DMS 273 (cell line): Measurements from ENCODE around the gene ACE2.
A peak's percentile ranks its signal among the peaks of the same experiment; 100 is the strongest.

Experiments used
- DNase-seq: peaks from one replicate; lab custom pipeline; 2025; ENCODE audit not compliant: unreplicated experiment; lab: John Stamatoyannopoulos, UW

Gene ACE2

DNA sequence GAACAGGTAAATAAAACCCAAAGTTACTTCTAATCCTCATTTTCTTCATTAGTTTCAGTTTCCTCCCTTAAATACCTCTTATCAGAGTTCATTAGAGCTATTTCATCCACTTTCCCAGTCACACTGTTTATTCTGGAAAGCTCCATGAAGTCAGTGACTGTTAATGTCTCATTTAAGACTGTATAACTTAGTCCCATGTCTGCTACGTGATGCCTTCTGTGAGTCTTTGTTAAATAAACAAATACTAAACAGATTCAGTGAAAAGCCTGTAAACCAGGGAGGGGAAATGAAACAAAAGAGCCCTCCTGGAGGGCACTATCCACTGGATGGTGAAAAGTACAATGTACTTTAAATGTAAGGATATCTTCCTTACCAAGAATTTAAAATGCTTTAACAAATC is 24.7 kb downstream of the ACE2 start:
- DNase-seq = no peak

DNA sequence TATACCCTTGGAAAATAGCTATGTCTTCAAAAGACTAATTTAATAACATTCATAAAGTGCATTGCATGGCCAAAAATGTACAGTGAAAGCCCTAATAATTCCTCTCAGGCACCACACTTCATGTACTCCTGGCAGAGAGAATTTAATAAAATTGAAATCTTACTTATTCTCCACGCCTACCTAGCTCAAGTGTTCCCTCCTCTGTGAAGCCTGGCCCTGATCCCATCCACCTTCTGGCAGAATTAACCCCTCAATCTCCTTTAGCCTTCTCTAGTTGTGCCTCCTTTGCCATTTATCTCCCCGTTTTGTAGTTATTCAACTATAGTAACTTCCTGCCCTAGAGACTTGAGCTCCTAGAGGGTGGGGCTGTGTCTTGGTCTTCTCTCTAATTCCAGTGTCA is 26.7 kb downstream of the ACE2 start:
- DNase-seq = no peak

DNA sequence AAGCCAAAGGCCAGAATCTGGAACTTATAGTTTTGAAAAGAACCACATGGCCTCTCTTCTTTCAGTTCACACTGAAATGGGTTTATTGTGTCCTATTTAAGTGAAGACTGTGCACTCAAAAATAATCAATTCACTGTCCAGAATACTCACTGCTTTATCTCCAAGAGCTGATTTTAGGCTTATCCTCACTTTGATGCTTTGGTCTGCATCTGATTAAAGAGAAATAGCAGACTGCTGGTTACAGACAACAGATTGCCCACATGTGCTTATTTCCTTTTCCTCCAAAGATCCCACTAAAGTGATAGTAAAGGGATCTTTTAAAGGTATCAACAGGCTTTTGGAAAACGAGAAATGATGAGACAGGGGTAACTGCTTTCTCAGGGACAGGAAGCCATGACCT is 30.6 kb downstream of the ACE2 start:
- DNase-seq = no peak

DNA sequence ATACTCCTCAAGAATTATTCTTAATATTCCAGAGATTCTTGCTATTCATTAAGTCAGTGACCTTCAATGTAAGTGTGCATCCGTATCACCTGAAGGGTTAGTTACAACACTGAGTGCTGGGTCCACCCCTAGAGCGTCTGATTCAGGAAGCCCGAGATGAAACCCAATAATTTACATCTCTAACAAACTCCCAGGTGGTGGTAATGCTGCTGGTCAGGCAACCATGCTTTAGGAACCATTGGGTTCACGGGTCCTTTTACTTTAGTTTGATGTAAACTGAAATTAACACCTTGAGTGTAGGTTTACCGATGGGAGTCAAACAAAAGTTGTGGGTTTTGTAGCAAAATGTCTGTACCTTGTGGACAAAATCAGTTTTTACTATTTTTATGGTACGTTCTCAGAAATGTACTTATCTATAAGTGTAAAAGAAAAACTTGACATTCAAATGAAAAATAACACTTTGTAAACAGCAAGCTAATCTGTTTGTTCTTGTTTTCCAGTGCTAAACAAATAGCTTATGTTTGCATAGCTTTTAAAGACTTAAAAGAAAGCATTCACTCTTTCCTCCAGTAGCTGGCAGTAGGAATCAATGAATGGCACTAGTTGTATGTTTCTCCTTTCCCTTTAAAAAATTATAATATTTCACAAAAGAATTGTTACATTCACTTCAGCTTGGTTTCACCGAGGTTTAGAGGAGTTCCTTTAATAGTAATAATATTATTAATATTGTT is 32.7 kb downstream of the ACE2 start:
- DNase-seq = peak; percentile 14

DNA sequence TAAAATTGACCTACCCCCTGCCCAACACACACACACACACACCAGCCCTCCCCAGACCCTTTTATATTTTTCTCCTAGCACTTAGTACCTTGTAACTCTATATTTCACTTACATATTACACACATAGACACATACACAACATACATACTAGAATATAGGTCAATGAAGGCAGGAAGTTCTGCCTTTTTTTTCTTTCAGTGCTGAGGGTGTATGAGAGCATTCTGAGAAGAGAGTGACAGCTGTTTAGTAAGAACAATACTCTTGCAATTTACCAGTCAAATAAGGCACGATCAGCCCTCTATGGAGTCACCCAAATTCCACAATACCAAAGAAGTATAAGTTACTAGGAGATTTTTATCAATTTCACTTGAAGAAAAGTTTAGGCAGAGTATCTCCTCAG is 33.5 kb downstream of the ACE2 start:
- no peak for DNase-seq

DNA sequence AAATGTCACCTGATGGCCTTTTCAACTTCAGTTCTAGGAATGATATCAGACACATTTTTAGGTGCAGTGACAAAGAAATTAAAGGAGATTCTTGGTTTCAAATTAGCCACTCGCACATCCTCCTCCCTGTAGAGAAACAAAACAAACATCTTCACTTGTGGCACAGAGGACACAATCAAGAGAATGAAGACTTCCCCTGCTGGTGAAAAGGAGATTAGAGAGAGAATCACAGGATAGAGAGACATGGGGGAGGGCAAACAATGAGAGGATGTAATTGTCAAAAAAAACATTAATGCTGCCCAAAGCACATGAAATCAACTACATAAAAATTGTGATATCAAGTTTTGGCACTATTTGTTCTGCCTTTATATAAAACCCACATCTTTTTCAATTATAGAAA is 34.5 kb downstream of the ACE2 start:
- DNase-seq = peak; percentile 29

DNA sequence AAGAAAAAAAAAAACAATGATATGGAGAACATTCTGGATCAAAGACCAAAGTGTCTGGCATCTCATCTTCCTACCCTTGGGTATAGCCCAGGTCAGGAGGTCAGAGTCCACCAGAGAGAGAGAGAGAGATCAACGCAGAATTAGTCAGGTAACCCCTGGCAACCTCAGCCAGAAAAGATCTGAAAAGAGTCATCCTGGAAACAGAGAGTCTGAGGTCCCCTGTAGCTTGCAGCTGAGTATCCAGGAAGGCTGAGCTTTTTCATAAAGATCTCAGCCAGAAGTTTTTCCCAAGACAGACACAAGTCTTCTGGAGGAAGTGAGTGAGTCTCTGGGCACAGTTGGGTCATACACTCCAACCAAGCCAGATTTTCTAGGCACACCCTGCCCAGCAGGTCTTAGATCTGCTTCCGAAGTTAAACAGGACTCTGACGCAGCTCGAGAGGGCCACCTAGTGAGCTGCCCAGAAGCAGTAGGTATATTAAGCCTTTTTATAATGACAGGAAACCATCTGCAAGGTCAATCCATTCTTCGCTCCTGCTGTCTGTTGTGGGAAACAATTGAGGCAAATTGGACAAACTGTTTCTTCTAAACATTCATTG is 35.7 kb downstream of the ACE2 start:
- DNase-seq = peak; percentile 89

DNA sequence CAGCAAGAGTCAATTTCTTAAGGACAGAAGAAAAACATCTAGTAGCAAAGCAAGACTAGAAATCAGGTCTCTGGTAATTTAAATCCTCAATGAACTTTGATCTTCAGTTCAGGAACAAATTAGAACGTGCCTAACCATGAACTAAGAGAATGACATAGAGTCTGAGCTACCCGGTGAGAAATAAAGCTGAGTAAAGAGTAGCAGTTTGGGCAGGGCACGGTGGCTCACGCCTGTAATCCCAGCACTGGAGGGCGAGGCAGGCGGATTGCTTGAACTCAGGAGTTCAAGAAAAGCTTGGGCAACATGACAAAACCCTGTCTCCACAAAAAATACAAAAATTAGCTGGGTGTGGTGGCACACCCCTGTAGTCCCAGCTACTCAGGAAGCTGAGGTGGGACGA is 37.7 kb downstream of the ACE2 start:
- no peak for DNase-seq

DNA sequence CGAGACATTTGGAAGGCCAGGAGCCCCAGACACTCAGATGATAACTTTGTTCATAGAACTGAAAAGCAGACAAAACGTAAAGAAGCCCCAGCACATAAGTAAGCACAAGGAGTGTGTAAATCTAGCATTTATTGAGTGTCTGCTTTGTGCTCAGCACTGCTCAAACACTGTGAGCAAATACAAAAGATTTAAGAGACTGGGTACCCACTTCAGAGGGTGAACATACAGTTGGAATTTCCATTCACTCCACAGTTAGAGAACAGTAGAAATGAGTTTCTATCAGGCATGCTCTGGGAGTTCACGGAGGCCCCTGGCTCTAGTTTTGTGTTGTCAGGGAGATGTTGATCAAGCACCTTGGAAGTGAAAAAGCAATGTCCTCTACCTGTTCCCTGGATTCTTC is 39.8 kb downstream of the ACE2 start:
- DNase-seq = no peak

DNA sequence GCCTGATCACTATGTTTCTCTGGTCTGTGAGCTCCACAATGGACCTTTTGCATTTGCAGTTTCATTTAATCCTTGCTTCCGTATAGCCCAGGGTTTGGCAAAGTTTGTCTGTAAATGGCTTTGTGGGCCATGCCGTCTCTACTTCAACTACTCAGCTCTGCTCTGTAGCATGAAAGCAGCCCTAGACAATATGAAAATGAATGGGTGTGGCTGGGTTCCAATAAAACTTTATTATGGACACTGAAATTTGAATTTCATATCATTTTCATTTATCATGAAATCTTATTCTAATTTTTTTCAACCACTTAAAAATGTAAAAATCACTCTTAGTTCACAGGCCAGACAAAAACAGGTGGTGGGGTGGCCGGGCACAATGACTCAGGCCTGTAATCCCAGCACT is 41.5 kb downstream of the ACE2 start:
- DNase-seq = no peak

DNA sequence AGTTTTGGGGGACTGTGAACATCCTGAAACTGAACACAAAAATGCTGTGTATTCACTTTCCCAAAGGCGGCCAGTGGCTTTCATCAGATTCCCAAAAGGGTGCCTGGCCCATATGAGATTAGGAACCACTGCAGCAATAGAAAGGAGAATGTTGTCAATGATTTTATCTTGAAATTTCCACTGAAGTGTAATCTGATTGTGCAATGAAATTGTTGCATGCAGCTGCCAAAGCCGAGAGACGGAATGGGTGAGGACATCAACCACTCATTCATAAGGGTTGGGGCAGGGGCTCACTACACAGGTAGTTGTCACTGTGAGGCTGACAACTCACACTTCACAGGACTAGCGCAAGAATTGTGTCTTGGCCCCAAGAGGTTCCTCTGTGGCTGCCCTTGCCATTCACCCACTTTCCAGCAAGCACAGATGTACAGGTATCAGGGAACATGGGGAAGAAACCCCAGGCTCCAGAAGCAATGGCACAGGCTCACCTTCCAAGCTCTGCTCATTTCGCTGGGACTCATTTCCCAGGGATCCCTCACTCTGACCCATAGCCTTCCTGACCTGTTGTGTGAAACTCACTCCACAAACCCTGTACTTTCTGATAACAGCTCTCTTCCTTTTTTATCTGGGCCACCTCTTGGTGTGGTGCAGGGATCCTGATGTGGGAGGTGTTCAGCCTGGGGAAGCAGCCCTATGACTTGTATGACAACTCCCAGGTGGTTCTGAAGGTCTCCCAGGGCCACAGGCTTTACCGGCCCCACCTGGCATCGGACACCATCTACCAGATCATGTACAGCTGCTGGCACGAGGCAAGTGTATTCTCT is 51.4 kb downstream of the ACE2 start:
- DNase-seq = no peak

DNA sequence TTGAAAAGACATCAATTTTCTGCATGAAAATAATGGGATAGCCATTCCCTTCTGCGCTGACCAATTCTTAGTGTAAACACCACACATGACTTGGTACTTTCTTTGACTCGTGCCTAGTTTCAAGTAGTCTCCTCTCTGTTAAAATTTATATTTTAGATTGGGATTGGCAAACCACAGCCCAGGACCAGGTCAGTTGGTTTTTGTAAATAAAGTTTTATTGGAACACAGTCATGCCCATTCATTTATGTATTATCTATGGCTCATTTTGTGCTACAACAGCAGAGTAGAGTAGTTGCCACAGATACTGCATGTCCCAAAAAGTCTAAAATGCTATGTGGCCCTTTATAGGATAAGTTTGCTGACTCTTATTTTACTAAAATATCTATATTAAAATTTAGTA is 53.4 kb downstream of the ACE2 start:
- DNase-seq = no peak

DNA sequence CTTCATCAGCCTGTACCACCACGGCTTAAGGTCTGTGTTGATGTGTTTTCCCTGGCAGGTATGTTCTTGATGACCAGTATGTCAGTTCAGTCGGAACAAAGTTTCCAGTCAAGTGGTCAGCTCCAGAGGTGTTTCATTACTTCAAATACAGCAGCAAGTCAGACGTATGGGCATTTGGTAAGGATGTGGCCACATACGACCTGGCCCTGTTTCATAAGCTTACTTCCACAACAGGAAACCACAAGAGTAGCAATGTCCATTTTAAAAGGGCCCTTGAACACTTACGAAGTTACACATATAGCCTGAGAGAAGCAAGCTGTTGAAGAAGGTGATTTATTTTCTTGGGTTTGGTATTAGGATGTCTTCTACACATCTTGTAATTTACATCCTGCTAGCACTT is 54.0 kb downstream of the ACE2 start:
- DNase-seq = no peak

DNA sequence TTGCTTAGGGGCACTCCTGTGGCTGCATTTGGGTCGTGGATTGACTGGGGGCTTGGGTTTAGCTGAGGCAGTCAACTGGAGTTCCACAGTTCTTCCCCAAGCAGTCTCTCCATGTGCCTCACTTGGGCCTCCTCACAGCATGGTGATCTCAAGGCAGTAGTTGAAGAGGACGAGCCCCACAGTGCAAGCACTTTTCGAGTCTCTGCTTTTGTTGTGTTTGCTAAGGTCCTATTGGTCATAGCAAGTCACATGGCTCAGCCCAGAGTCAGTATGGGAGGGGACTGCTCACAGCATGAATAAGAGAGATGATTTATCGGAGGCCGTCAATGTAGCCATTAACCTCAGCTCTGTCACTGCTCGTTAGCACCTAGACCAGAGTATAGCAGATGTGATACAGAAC is 70.4 kb downstream of the ACE2 start:
- DNase-seq = peak; percentile 52

DNA sequence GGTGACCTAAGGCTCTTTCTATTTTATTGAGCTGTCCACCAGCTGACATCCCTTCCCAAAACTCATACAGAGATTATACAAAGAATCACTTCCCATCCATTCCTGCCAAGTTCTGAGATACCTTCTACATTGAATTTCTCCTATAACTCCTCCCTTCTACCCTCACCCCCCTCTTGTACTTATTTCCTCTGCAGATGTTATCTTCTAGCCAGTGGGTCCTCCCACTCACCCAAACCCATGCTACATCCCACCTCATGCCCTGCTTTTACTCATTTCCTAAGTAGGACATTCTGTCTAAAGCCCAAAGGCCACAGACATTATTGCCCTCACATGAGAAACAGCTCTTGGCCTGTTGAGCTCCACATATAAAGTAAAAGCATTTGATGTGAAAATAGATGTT is 71.6 kb downstream of the ACE2 start:
- no peak for DNase-seq

DNA sequence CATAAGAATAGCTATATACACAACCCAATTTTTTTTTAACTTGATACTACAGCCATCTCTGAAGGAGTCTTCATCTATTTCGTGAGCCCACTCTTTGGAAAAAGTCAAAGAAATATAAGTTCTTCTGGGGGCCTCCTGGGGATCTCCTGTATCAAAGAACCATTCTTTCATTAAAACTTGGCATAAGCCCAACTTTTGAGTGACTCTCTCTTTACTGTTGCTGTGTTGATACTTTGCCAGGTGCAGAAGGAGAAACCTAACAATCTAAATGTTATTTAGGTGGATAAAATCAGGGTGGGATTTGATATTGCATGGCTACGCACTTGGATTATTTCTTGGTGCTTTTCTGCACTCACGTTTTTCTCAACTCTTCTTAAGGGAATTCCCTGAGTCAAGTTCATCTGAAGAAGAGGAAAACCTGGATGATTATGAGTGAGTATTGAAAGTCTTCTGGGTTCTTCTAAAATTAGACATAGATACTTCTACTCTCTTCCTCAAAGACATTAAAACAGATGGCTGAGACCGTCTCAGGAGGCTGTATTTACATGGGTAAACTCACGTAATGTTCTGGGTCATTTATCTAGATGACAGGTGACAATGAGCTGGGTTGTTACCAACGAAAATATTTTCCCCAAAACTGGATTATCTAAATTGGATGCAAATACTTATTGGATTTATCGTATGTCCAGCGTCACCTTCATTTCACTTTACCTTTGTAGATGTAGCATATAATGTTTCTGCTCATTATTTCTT is 74.9 kb downstream of the ACE2 start:
- peak; percentile 71 for DNase-seq

DNA sequence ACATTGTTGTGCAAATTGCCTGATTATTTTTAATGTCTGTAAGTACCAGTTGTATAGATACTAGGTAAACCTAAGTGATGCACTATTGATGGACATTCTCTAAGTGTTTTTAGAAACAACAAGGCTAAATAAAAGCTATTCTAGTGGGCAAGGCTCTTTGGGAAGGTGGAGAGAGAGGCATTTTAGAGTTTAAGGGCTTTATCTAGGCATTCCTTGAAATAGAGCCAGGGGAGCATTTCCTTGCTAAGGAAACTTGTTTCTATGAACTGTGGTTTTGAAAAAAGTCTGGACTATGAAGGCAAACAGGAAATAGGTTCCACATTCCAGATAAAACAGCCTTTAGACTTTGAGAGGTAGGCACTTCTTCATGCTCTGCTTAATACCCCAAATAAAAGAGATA is 76.3 kb downstream of the ACE2 start:
- DNase-seq = no peak

DNA sequence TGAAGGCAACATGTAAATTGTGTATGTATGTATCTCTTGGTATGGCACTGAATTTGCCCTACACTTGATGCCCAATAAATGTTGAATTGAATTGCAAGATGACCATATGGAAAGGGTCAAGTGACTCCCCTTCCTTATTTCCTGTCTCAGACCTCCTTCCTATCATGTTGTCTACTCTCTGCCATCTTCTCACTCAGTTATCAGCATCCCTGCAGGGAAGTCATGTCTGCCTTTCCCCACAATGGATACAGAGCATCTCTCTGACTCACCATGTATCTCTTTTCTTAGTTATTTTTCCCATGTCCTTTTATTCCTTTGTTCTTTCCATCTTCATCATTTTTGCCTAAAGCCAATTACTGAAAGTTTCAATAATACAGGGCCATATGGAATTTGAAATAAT is 77.7 kb downstream of the ACE2 start:
- DNase-seq = no peak

DNA sequence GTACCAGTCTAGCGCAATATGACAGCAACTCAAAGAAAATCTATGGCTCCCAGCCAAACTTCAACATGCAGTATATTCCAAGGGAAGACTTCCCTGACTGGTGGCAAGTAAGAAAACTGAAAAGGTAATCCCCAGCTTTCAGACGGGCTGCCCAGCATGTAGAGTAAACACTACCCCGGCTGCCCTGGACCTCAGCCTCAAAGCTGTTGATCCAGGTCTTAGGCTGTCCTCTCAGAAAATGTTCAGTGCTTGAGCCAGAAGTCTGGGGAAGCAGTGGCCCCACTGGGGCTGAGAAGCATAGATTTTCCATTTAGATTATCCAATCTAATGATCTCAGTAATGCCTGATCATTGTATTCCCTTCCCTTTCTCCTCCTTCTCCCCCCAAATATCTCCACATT is 78.3 kb downstream of the ACE2 start:
- no peak for DNase-seq

DNA sequence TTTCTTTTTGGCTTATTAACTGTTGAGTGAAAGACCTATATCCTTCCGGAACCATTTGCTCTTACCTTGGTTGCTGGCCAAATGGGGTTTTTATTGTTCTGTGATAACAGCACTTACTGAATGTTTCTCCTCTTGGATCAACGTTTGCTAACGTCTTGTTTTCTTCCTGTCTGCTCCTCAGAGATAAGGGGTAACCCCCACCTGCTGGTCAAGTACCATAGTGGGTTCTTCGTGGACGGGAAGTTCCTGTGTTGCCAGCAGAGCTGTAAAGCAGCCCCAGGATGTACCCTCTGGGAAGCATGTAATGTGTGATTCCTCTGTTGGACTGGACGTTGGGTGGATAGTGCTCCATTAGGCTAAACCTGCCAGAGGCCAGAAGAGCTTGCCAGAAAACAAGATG is 84.8 kb downstream of the ACE2 start:
- peak; percentile 80 for DNase-seq

DNA sequence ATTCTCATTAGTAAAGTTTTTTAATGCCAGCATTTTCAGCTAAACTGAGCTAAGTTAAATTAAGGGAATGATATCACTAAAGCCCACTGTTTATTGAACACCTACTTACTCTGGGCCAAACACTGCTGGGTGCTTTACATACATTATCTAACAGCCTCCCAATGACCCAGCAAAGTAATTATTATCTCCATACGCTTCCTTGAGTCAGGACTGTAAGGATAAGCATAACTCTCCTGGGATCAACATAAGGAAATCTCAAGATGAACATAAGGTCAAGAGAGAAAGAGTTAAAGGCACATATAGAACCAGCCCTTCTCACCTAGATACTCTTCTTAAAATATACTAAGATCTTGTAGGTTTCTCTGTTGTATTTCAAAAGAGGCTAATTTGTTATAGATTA is 86.5 kb downstream of the ACE2 start:
- no peak for DNase-seq
